H1 (cell line): ENCODE results near the gene SLC24A4. TPM values are rescaled to one million over a fixed set of nuclear protein-coding genes. Genes with fewer than 3 reads are reported as not detected.

Experiments
- CTCF ChIA-PET: fragments of 300-600 bp; sonication (Branson Sonifier 250); formaldehyde crosslinking; loops from one replicate; lab custom pipeline; 2021; ENCODE audit not compliant: partially characterized antibody; lab: Charles Lee
- POLR2A ChIA-PET: fragments of 300-600 bp; sonication (Branson Sonifier 250); formaldehyde crosslinking; loops from one replicate; lab custom pipeline; 2021; ENCODE audit warnings: inconsistent platforms; ENCODE audit not compliant: partially characterized antibody; lab: Charles Lee
- DNase-seq, 2 experiments: peaks; one replicate each; pipeline versions ENCODE4 v3.0.0 to v3.0.0-alpha.2; 2010 to 2022; ENCODE audit warnings: low spot score in 2 of 2, low read depth in 1 of 2, mixed read lengths in 1 of 2
- FAIRE-seq: peaks from 2 replicates; lab custom pipeline; 2011; peaks lifted over from hg19 to GRCh38; lab: Jason Lieb, UNC
- H2AFZ ChIP-seq: 2 replicates; pipeline ENCODE4 v1.8.1; 2012; ENCODE audit warnings: low read length, inconsistent platforms
- H2AK5ac ChIP-seq: 2 replicates; pipeline ENCODE4 v1.6.1; 2013; ENCODE audit warnings: low read depth, low read length
- H2BK120ac ChIP-seq: replicated peaks from 2 replicates; pipeline ENCODE3; 2013; ENCODE audit warnings: low read depth, low read length, inconsistent platforms
- H2BK12ac ChIP-seq: 2 replicates; pipeline ENCODE4 v1.6.1; 2013; ENCODE audit warnings: low read depth, low read length
- H2BK15ac ChIP-seq: 2 replicates; pipeline ENCODE4 v1.6.1; 2013; ENCODE audit warnings: low read length
- H2BK20ac ChIP-seq: 2 replicates; pipeline ENCODE4 v1.6.1; 2013; ENCODE audit warnings: low read length
- H2BK5ac ChIP-seq: 2 replicates; pipeline ENCODE4 v1.6.1; 2013; ENCODE audit warnings: low read depth, low read length
- H3K14ac ChIP-seq: 2 replicates; pipeline ENCODE4 v1.6.1; 2013; ENCODE audit warnings: inconsistent platforms; ENCODE audit not compliant: insufficient read length
- H3K18ac ChIP-seq: 2 replicates; pipeline ENCODE4 v1.6.1; 2013; ENCODE audit warnings: low read length; ENCODE audit errors: extremely low read depth
- H3K23ac ChIP-seq: 2 replicates; pipeline ENCODE4 v1.6.1; 2013; ENCODE audit warnings: inconsistent platforms; ENCODE audit not compliant: insufficient read length
- H3K23me2 ChIP-seq: 2 replicates; pipeline ENCODE4 v1.6.1; 2013; ENCODE audit warnings: low read depth, low read length
- H3K27ac ChIP-seq: 2 replicates; pipeline ENCODE4 v1.6.1; 2011; ENCODE audit warnings: low read depth, low read length, inconsistent platforms
- H3K27me3 ChIP-seq, 4 experiments: replicated peaks in 1 of 4; 1 replicate in 1 of 4; 2 replicates in 3 of 4; pipeline versions ENCODE4 v1.6.1 to v1.8.1; 2011 to 2013; ENCODE audit warnings: low read length in 3 of 4, mild to moderate bottlenecking in 3 of 4, inconsistent platforms in 2 of 4, mixed read lengths in 2 of 4, moderate library complexity in 1 of 4; ENCODE audit not compliant: control insufficient read depth in 3 of 4, insufficient read depth in 3 of 4; ENCODE audit errors: extremely low read depth in 1 of 4
- H3K36me3 ChIP-seq, 4 experiments: 2 replicates each; pipeline versions ENCODE4 v1.6.1 to v1.8.1; 2011 to 2013; ENCODE audit warnings: mild to moderate bottlenecking in 4 of 4, low read length in 3 of 4, moderate library complexity in 2 of 4, control low read depth in 1 of 4, inconsistent platforms in 1 of 4; ENCODE audit not compliant: insufficient read depth in 4 of 4, control insufficient read depth in 2 of 4
- H3K4ac ChIP-seq: replicated peaks from 2 replicates; pipeline ENCODE3; 2013; ENCODE audit warnings: low read length, low read depth, mixed read lengths, inconsistent platforms; ENCODE audit not compliant: insufficient read length
- H3K4me1 ChIP-seq, 4 experiments: replicated peaks in 1 of 4; 1 replicate in 1 of 4; 2 replicates in 3 of 4; pipeline versions ENCODE4 v1.6.1 to v1.8.1; 2011 to 2013; ENCODE audit warnings: low read length in 3 of 4, inconsistent platforms in 2 of 4, mixed read lengths in 1 of 4; ENCODE audit not compliant: insufficient read depth in 4 of 4, control insufficient read depth in 3 of 4
- H3K4me2 ChIP-seq, 2 experiments: 2 replicates each; pipeline versions ENCODE4 v1.6.1 to v1.8.1; 2011 to 2013; ENCODE audit warnings: low read depth in 2 of 2, low read length in 2 of 2, control low read depth in 1 of 2, inconsistent platforms in 1 of 2, mild to moderate bottlenecking in 1 of 2; ENCODE audit not compliant: insufficient read depth in 1 of 2
- H3K4me3 ChIP-seq, 4 experiments: fragments of 200-600, 300-600 bp in 1 of 4; sonication (generic), shearing (Covaris generic), sonication (Bioruptor Twin) in 1 of 4; 2 replicates each; pipeline versions ENCODE4 v1.5.1 to v1.8.1; 2011 to 2016; ENCODE audit warnings: low read length in 4 of 4, low read depth in 3 of 4, control low read depth in 2 of 4, inconsistent platforms in 2 of 4, mild to moderate bottlenecking in 2 of 4, mixed read lengths in 1 of 4, moderate library complexity in 1 of 4; ENCODE audit not compliant: insufficient read depth in 2 of 4; ENCODE audit errors: extremely low read depth in 1 of 4
- H3K56ac ChIP-seq: replicated peaks from 2 replicates; pipeline ENCODE3; 2013; ENCODE audit warnings: low read depth, mild to moderate bottlenecking, mixed read lengths, low read length, inconsistent platforms; ENCODE audit not compliant: insufficient read length
- H3K79me1 ChIP-seq: 2 replicates; pipeline ENCODE4 v1.6.1; 2013; ENCODE audit warnings: low read depth, low read length, control low read depth
- H3K79me2 ChIP-seq, 2 experiments: 2 replicates each; pipeline versions ENCODE4 v1.6.1 to v1.8.1; 2012 to 2013; ENCODE audit warnings: low read length in 2 of 2, mild to moderate bottlenecking in 2 of 2, inconsistent platforms in 1 of 2; ENCODE audit not compliant: insufficient read depth in 2 of 2, control insufficient read depth in 1 of 2
- H3K9ac ChIP-seq, 4 experiments: replicated peaks in 1 of 4; 1 replicate in 1 of 4; 2 replicates in 3 of 4; pipeline versions ENCODE4 v1.6.1 to v1.8.1; 2011 to 2013; ENCODE audit warnings: low read depth in 3 of 4, low read length in 3 of 4, control low read depth in 2 of 4, mild to moderate bottlenecking in 2 of 4, moderate library complexity in 2 of 4, inconsistent platforms in 1 of 4; ENCODE audit errors: extremely low read depth in 1 of 4
- H3K9me3 ChIP-seq, 2 experiments: 2 replicates each; pipeline versions ENCODE4 v1.6.1 to v1.8.1; 2012 to 2013; ENCODE audit warnings: mild to moderate bottlenecking in 2 of 2, moderate library complexity in 2 of 2, control low read depth in 1 of 2, inconsistent platforms in 1 of 2, low read depth in 1 of 2, low read length in 1 of 2, mixed read lengths in 1 of 2; ENCODE audit not compliant: insufficient read depth in 2 of 2
- H4K20me1 ChIP-seq, 2 experiments: replicated peaks in 1 of 2; 2 replicates each; pipeline versions ENCODE3 to v1.8.1; 2011 to 2013; ENCODE audit warnings: inconsistent platforms in 2 of 2, low read length in 2 of 2, mild to moderate bottlenecking in 1 of 2; ENCODE audit not compliant: insufficient read depth in 2 of 2, control insufficient read depth in 1 of 2
- H4K5ac ChIP-seq: 2 replicates; pipeline ENCODE4 v1.6.1; 2013; ENCODE audit warnings: low read length, low read depth, mixed read lengths, inconsistent platforms; ENCODE audit not compliant: insufficient read length
- H4K8ac ChIP-seq: 2 replicates; pipeline ENCODE4 v1.8.0; 2013; ENCODE audit warnings: mild to moderate bottlenecking, moderate library complexity, low read length, inconsistent platforms; ENCODE audit not compliant: insufficient read depth; ENCODE audit errors: extremely low read depth
- H4K91ac ChIP-seq: replicated peaks from 2 replicates; pipeline ENCODE3; 2013; ENCODE audit warnings: low read length, mixed read lengths, inconsistent platforms; ENCODE audit not compliant: insufficient read length
- ATF2 ChIP-seq: IDR thresholded peaks from 2 replicates; pipeline ENCODE4 v1.6.1; 2012; ENCODE audit warnings: low read length, inconsistent platforms
- BACH1 ChIP-seq: IDR thresholded peaks from 2 replicates; pipeline ENCODE4 v1.6.1; 2012; ENCODE audit warnings: low read length, improper control_type of control experiment
- BRCA1 ChIP-seq: IDR thresholded peaks from 2 replicates; pipeline ENCODE4 v1.6.1; 2012; ENCODE audit warnings: low read depth, low read length, improper control_type of control experiment
- CEBPB ChIP-seq: IDR thresholded peaks from 2 replicates; pipeline ENCODE4 v1.6.1; 2012; ENCODE audit warnings: low read depth, low read length
- CREB1 ChIP-seq: IDR thresholded peaks from 2 replicates; pipeline ENCODE4 v1.6.1; 2012; ENCODE audit warnings: inconsistent platforms
- HDAC2 ChIP-seq, 2 experiments: fragments of 300-600 bp in 1 of 2; sonication (generic) in 1 of 2; IDR thresholded peaks; 2 replicates each; pipeline ENCODE4 v1.6.1; 2011 to 2012; ENCODE audit warnings: low read depth in 2 of 2, low read length in 2 of 2, mild to moderate bottlenecking in 2 of 2, moderate library complexity in 2 of 2, borderline replicate concordance in 1 of 2, inconsistent platforms in 1 of 2
- NANOG ChIP-seq: IDR thresholded peaks from 2 replicates; pipeline ENCODE4 v1.6.1; 2011; ENCODE audit warnings: low read length, low read depth, mild to moderate bottlenecking, inconsistent platforms; ENCODE audit not compliant: insufficient read depth, poor library complexity, severe bottlenecking
- POU5F1 ChIP-seq: IDR thresholded peaks from 2 replicates; pipeline ENCODE4 v1.6.1; 2011; ENCODE audit warnings: low read depth, mild to moderate bottlenecking, low read length, moderate library complexity
- SIX5 ChIP-seq: IDR thresholded peaks from 2 replicates; pipeline ENCODE4 v1.6.1; 2011; ENCODE audit warnings: mild to moderate bottlenecking, low read depth, low read length
- SP1 ChIP-seq: IDR thresholded peaks from 2 replicates; pipeline ENCODE4 v1.6.1; 2011; ENCODE audit warnings: low read depth, low read length
- TAF1 ChIP-seq: IDR thresholded peaks from 2 replicates; pipeline ENCODE4 v1.6.1; 2011; ENCODE audit warnings: mild to moderate bottlenecking, low read depth, low read length
- WGBS, 2 experiments: shearing (Covaris generic) in 1 of 2; methylation state at CpG; one replicate each; pipeline versions ENCODE4 v1.1.6 to v1.1.7; 2013 to 2015; ENCODE audit warnings: low lambda C conversion rate in 2 of 2, mixed read lengths in 2 of 2, inconsistent platforms in 1 of 2, low coverage in 1 of 2, missing lambda C conversion rate in 1 of 2; ENCODE audit not compliant: insufficient replicate concordance in 2 of 2, insufficient coverage in 1 of 2, insufficient read length in 1 of 2; ENCODE audit errors: extremely low coverage in 1 of 2, missing lambda C conversion rate in 1 of 2; 5-methylcytosine and 5-hydroxymethylcytosine counted together
- polyA plus RNA-seq, 7 experiments: library from polyadenylated mRNA; depleted of rRNA in 3 of 7; stranded (reverse) in 5 of 7; unstranded in 2 of 7; fragments of >200 nt in 5 of 7; fragments of 200-250 nt in 2 of 7; gene quantifications; 1 replicate in 5 of 7; 2 replicates in 1 of 7; 4 replicates in 1 of 7; pipeline versions ENCODE4 v1.2.1 to v1.2.3, GENCODE V29; 2011 to 2013; ENCODE audit warnings: missing spikeins in 2 of 7, mixed read lengths in 2 of 7
- total RNA-seq: library from RNA; stranded (reverse); fragmentation: NEBNext Ultra II Directional; extraction: Animal tissue kit (Norgen Biotek cat#: 25700); gene quantifications from 2 replicates; pipeline ENCODE4 v1.2.1, GENCODE V29; 2021
- TF ChIP-seq, protein P1 (sequence below): IDR thresholded peaks from 2 replicates; pipeline ENCODE4 v1.6.1; 2012; ENCODE audit warnings: inconsistent platforms
- TF ChIP-seq, protein P2 (sequence below): IDR thresholded peaks from 2 replicates; pipeline ENCODE4 v1.6.1; 2011; ENCODE audit warnings: low read depth, mild to moderate bottlenecking, low read length; ENCODE audit not compliant: insufficient read depth

SLC24A4 gene
- total and polyA plus RNA-seq, 2 of the 8 experiments (the other 6 are each of a cell fraction or from before 2014, with no cell fraction given): 0.27 to 0.89 TPM

- no peaks in the 10 kb centered on the region for H3K79me1 ChIP-seq
- H3K36me3 ChIP-seq: no peaks in the 10 kb centered on the region
- no peak overlapping the region for H3K18ac ChIP-seq
- FAIRE-seq: no peak
- H3K23ac ChIP-seq: no peak overlapping the region
- H2BK12ac ChIP-seq: no peak overlapping the region
- H3K14ac ChIP-seq: no peak overlapping the region
- ChIA-PET POLR2A (no interaction called here), CTCF (interaction anchor here (0.8 kb wide), 1 partner anchor 11 kb away, joined by 3 read pairs; no protein-coding TSS in a partner anchor)
- no peaks in the 10 kb centered on the region for H3K9me3 ChIP-seq
- no peak overlapping the region for H4K91ac ChIP-seq
- no peaks in the 10 kb centered on the region for H3K79me2 ChIP-seq
- H4K20me1 ChIP-seq: no peaks in the 10 kb centered on the region
- no peak overlapping the region for H4K8ac ChIP-seq
- no peak overlapping the region for H3K56ac ChIP-seq
- H2AK5ac ChIP-seq: no peak overlapping the region
- H2BK20ac ChIP-seq: no peak overlapping the region
- H4K5ac ChIP-seq: no peak overlapping the region
- H3K4me1 ChIP-seq: no peaks in the 10 kb centered on the region
- no peak overlapping the region for H3K4ac ChIP-seq
- no peak overlapping the region for H3K4me3 ChIP-seq
- no peaks in the 10 kb centered on the region for H3K27me3 ChIP-seq
- WGBS, 2 experiments: 82% methylated on average over 2 of the region's 2 CpGs; no CpG with 5 or more reads in 1 of the 2 experiments
- H2BK15ac ChIP-seq: no peak overlapping the region
- no peak for DNase-seq
- H3K4me2 ChIP-seq: no peak overlapping the region
- H2BK120ac ChIP-seq: no peak overlapping the region
- no peak overlapping the region for H2AFZ ChIP-seq
- H3K23me2 ChIP-seq: no peaks in the 10 kb centered on the region
- no peak overlapping the region for H3K27ac ChIP-seq
- H2BK5ac ChIP-seq: no peak overlapping the region
- no peak overlapping the region for H3K9ac ChIP-seq
- TF ChIP-seq CREB1 (no peak), SIX5 (no peak), NANOG (no peak), POU5F1 (no peak), CEBPB (no peak), SP1 (no peak), BACH1 (no peak), TAF1 (no peak), ATF2 (no peak), BRCA1 (no peak), HDAC2 (IDR thresholded peaks at IDR 0.05; ENCODE audit: borderline replicate concordance in 1 of 2, low read depth in 2 of 2, low read length in 2 of 2) (no peak)
- TF ChIP-seq, protein P1, sequence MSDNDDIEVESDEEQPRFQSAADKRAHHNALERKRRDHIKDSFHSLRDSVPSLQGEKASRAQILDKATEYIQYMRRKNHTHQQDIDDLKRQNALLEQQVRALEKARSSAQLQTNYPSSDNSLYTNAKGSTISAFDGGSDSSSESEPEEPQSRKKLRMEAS: no peak
- TF ChIP-seq, protein P2, sequence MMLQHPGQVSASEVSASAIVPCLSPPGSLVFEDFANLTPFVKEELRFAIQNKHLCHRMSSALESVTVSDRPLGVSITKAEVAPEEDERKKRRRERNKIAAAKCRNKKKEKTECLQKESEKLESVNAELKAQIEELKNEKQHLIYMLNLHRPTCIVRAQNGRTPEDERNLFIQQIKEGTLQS: no peak
Observed at GRCh38 chr14:92416544-92416943, 93.6 kb downstream of the SLC24A4 start.
